Measurements from ENCODE around the gene FDCSP. TPM values are rescaled to one million over a fixed set of nuclear protein-coding genes. Genes with fewer than 3 reads are reported as not detected.

FDCSP gene
- total RNA-seq, 1 donor from 2014 or later: not detected

Other genes starting within 250 kb of the FDCSP start
- not detected for gene STATH, start 230.2 kb upstream of the FDCSP start, total RNA-seq
- gene HTN3, start 197.7 kb upstream of the FDCSP start, total RNA-seq: not detected
- gene HTN1, start 175.7 kb upstream of the FDCSP start, total RNA-seq: not detected
- not detected for gene PRR27, start 71.9 kb upstream of the FDCSP start, total RNA-seq
- gene ODAM, start 30.4 kb upstream of the FDCSP start, total RNA-seq: not detected
- gene CSN3, start 16.5 kb downstream of the FDCSP start, total RNA-seq: not detected
- not detected for gene CABS1, start 108.9 kb downstream of the FDCSP start, total RNA-seq
- gene SMR3A, start 134.6 kb downstream of the FDCSP start, total RNA-seq: not detected
- not detected for gene SMR3B, start 157.0 kb downstream of the FDCSP start, total RNA-seq
- not detected for gene OPRPN, start 171.8 kb downstream of the FDCSP start, total RNA-seq
- not detected for gene MUC7, start 246.1 kb downstream of the FDCSP start, total RNA-seq